Astrocyte of the cerebellum (primary cell): ENCODE results near the gene KIF18B.
"Not testable (repeated sequence)": the region's sequence is repeated elsewhere in the genome, so short reads cannot be mapped to it uniquely, and the experiment has no call there.

Source experiments
- DNase-seq: peaks from one replicate; pipeline ENCODE4 v3.0.0-alpha.2; 2011; ENCODE audit warnings: low read depth
- H3K4me3 ChIP-seq: 2 replicates; pipeline ENCODE4 v1.5.1; 2011; ENCODE audit warnings: mild to moderate bottlenecking, low read depth, low read length, moderate library complexity
- in situ Hi-C: cut with HindIII; loops from 2 replicates; pipeline ENCODE4 v1.10.0; 2017; ENCODE audit warnings: low sequenced_read_pairs
- TF ChIP-seq, protein P1 (sequence below): IDR thresholded peaks from 2 replicates; pipeline ENCODE4 v1.5.1; 2012; ENCODE audit warnings: low read length, low read depth, moderate library complexity, mild to moderate bottlenecking; ENCODE audit errors: missing control alignments

KIF18B gene

GRCh38 chr17:44952946-44953475 is 5.4 kb upstream of the KIF18B start:
- TF ChIP-seq, protein P1, sequence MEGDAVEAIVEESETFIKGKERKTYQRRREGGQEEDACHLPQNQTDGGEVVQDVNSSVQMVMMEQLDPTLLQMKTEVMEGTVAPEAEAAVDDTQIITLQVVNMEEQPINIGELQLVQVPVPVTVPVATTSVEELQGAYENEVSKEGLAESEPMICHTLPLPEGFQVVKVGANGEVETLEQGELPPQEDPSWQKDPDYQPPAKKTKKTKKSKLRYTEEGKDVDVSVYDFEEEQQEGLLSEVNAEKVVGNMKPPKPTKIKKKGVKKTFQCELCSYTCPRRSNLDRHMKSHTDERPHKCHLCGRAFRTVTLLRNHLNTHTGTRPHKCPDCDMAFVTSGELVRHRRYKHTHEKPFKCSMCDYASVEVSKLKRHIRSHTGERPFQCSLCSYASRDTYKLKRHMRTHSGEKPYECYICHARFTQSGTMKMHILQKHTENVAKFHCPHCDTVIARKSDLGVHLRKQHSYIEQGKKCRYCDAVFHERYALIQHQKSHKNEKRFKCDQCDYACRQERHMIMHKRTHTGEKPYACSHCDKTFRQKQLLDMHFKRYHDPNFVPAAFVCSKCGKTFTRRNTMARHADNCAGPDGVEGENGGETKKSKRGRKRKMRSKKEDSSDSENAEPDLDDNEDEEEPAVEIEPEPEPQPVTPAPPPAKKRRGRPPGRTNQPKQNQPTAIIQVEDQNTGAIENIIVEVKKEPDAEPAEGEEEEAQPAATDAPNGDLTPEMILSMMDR: no peak
- in situ Hi-C loops: no loop called here
- no peak overlapping the region for H3K4me3 ChIP-seq
- DNase-seq: no peak

DNA sequence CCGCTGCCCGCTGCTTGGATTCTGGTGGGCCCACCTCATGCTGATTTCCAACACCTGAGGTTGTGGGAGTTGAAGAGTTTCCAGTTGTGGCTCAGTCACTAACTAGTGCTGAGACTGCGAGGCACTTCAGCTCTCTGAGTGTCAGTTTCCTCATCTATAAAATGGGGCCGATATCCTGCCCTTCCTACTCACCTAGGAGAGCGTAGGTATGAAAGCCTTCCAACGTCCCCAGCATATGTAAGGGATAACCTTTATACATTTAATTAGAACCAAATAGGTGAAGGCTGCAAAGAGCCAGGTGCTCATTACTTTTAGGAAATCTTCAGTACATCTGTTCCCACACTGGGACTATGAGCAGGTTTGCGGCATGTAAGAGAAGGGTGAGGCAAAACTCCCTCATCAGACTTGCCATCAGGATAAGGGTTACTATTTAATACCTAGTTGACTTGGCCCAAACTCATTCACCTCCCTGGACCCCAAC is 782 bp upstream of the KIF18B start:
- TF ChIP-seq, protein P1: no peak
- DNase-seq: no peak
- H3K4me3 ChIP-seq: peak overlapping the region; percentile 88
- in situ Hi-C loops: no loop called here

GRCh38 chr17:44945652-44946051 is 1.9 kb downstream of the KIF18B start:
- H3K4me3 ChIP-seq, in situ Hi-C loops, DNase-seq: not testable (repeated sequence)

- in situ Hi-C loops: no loop called here
- DNase-seq: no peak
- TF ChIP-seq, protein P1: no peak
- no peak overlapping the region for H3K4me3 ChIP-seq
These were observed 5.1 kb downstream of the KIF18B start for GRCh38 chr17:44942456-44942855.

DNA sequence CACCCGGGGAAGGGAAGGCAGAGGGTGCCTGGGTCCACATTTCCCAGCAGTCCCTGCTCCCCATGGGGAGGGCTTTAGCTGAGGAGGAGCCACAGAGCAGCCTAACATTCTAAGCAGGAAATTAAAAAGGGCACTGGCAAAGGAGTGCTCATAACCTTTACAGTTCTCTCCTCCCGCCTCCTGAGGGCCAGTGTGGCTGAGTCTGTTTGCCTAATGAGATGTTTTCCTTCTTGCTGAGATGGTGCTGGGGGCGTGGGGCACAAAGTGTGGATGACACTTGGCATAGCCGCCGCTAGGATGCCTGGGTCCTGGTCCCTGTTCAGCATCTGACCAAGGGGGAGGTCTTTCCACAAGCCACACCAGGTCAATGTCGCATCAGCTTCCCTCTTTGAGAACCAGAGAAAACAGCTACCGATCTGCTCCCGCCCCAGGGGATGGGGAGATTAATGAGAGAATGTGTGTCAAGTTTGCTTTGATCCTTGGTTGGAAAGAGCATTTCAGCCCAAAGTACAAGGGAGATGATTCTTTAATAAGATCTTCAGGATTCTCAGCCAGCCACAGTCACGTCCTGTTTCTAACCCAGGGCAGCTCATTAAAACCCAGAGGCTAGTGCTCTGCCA is 5.8 kb downstream of the KIF18B start:
- no peak overlapping the region for H3K4me3 ChIP-seq
- no peak for DNase-seq
- in situ Hi-C loops: no loop called here
- TF ChIP-seq, protein P1: no peak

GRCh38 chr17:44940768-44941167 is 6.8 kb downstream of the KIF18B start:
- TF ChIP-seq, protein P1: no peak
- peak overlapping the region; percentile 7 for H3K4me3 ChIP-seq
- DNase-seq: no peak
- in situ Hi-C loops: no loop called here

- in situ Hi-C loops: no loop called here
- H3K4me3 ChIP-seq: peak overlapping the region; percentile 7
- DNase-seq: peak; percentile 43
- TF ChIP-seq, protein P1: no peak
These were observed 7.3 kb downstream of the KIF18B start for GRCh38 chr17:44940317-44940716.
